Measurements from ENCODE around the gene RBMS1. TPM values are rescaled to one million over a fixed set of nuclear protein-coding genes. Genes with fewer than 3 reads are reported as not detected.

RBMS1 gene
- total RNA-seq, 1 donor from 2014 or later = 148 TPM

- no peak for TF ChIP-seq EZH2 (IDR thresholded peaks at IDR 0.05; ENCODE audit: insufficient read depth, low read length)
- TF ChIP-seq CTCF (IDR thresholded peaks at IDR 0.05; ENCODE audit: insufficient read depth, low read depth, low read length) = no peak
- peaks cover 82% of the 10 kb centered on the region for H3K4me1 Mint-ChIP-seq (ENCODE audit: low read depth, unreplicated experiment)
- Histone ChIP-seq H4K20me1 (ENCODE audit: insufficient read depth, low read length) (peaks cover 58% of the 10 kb centered on the region), H3K9me3 (ENCODE audit: insufficient read depth, low read depth, low read length) (no peaks in the 10 kb centered on the region), H3K4me2 (ENCODE audit: low read length) (peak overlapping the region; percentile 64), H3K36me3 (ENCODE audit: insufficient read depth, low read length) (no peaks in the 10 kb centered on the region), H3K9ac (ENCODE audit: low read length) (no peak overlapping the region), H3K27me3 (ENCODE audit: insufficient read depth, low read length) (no peaks in the 10 kb centered on the region), H3K4me1 (ENCODE audit: insufficient read depth, low read length) (peaks cover 79% of the 10 kb centered on the region), H3K27ac (ENCODE audit: low read depth, low read length) (peak overlapping the region; percentile 82), H3K79me2 (ENCODE audit: insufficient read depth, low read length) (peaks cover 99% of the 10 kb centered on the region), H2AFZ (ENCODE audit: low read depth, low read length) (no peak overlapping the region), H3K4me3 (ENCODE audit: insufficient read depth, low read depth, low read length) (no peak overlapping the region)
- FAIRE-seq = no peak
- H3K4me3 Mint-ChIP-seq (ENCODE audit: unreplicated experiment) = peak overlapping the region; percentile 23
- H3K27me3 Mint-ChIP-seq (ENCODE audit: low read depth, unreplicated experiment) = no peaks in the 10 kb centered on the region
- no peaks in the 10 kb centered on the region for H3K9me3 Mint-ChIP-seq (ENCODE audit: unreplicated experiment)
- no peaks in the 10 kb centered on the region for H3K36me3 Mint-ChIP-seq (ENCODE audit: low read depth, unreplicated experiment)
- no peak for DNase-seq (ENCODE audit: low read depth)
- H3K27ac Mint-ChIP-seq (ENCODE audit: unreplicated experiment) = peak overlapping the region; percentile 41
Observed at GRCh38 chr2:160373666-160374065, 119.9 kb downstream of the RBMS1 start.

- DNase-seq (ENCODE audit: low read depth) = no peak
- Histone ChIP-seq H2AFZ (ENCODE audit: low read depth, low read length) (no peak overlapping the region), H3K4me1 (ENCODE audit: insufficient read depth, low read length) (peaks cover 82% of the 10 kb centered on the region), H3K9me3 (ENCODE audit: insufficient read depth, low read depth, low read length) (no peaks in the 10 kb centered on the region), H3K9ac (ENCODE audit: low read length) (no peak overlapping the region), H4K20me1 (ENCODE audit: insufficient read depth, low read length) (peaks cover 56% of the 10 kb centered on the region), H3K4me2 (ENCODE audit: low read length) (peak overlapping the region; percentile 64), H3K27me3 (ENCODE audit: insufficient read depth, low read length) (no peaks in the 10 kb centered on the region), H3K36me3 (ENCODE audit: insufficient read depth, low read length) (no peaks in the 10 kb centered on the region), H3K27ac (ENCODE audit: low read depth, low read length) (peak overlapping the region; percentile 82), H3K4me3 (ENCODE audit: insufficient read depth, low read depth, low read length) (no peak overlapping the region), H3K79me2 (ENCODE audit: insufficient read depth, low read length) (peaks cover 99% of the 10 kb centered on the region)
- TF ChIP-seq EZH2 (IDR thresholded peaks at IDR 0.05; ENCODE audit: insufficient read depth, low read length) (no peak), CTCF (IDR thresholded peaks at IDR 0.05; ENCODE audit: insufficient read depth, low read depth, low read length) (no peak)
- H3K9me3 Mint-ChIP-seq (ENCODE audit: unreplicated experiment) = no peaks in the 10 kb centered on the region
- FAIRE-seq = no peak
- peaks cover 82% of the 10 kb centered on the region for H3K4me1 Mint-ChIP-seq (ENCODE audit: low read depth, unreplicated experiment)
- no peaks in the 10 kb centered on the region for H3K27me3 Mint-ChIP-seq (ENCODE audit: low read depth, unreplicated experiment)
- peak overlapping the region; percentile 23 for H3K4me3 Mint-ChIP-seq (ENCODE audit: unreplicated experiment)
- H3K36me3 Mint-ChIP-seq (ENCODE audit: low read depth, unreplicated experiment) = no peaks in the 10 kb centered on the region
- peak overlapping the region; percentile 87 for H3K27ac Mint-ChIP-seq (ENCODE audit: unreplicated experiment)
Observed at GRCh38 chr2:160373263-160373662, 120.3 kb downstream of the RBMS1 start.

DNA sequence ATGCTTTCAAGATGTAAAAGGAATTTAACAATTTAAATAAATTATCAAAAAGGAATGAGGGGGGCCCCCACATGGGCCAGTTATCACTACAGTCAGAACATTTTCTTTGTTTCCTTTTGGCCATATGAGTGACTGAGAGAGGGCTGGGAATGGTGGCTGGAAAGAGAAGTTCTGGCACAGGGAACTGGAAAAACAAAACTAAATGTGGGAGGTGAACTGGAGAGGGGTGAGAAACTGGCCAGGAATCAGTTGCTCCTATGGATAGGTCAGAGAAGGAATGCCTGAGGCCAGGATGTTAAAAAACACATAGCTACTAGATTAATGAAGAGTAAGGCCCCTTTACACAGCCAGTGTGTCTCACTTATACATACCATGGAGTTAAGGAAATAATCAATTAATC lies 121.0 kb downstream of the RBMS1 start:
- no peak for FAIRE-seq
- H4K20me1 ChIP-seq (ENCODE audit: insufficient read depth, low read length) = peaks cover 50% of the 10 kb centered on the region

More for the DNA sequence above, 121.0 kb downstream of the RBMS1 start:
- Histone ChIP-seq H3K4me1 (ENCODE audit: insufficient read depth, low read length) (peaks cover 84% of the 10 kb centered on the region), H3K9me3 (ENCODE audit: insufficient read depth, low read depth, low read length) (no peaks in the 10 kb centered on the region), H2AFZ (ENCODE audit: low read depth, low read length) (no peak overlapping the region), H3K27ac (ENCODE audit: low read depth, low read length) (peak overlapping the region; percentile 82), H3K9ac (ENCODE audit: low read length) (peak overlapping the region; percentile 63), H3K79me2 (ENCODE audit: insufficient read depth, low read length) (peaks cover 97% of the 10 kb centered on the region), H3K4me3 (ENCODE audit: insufficient read depth, low read depth, low read length) (peak overlapping the region; percentile 2), H3K4me2 (ENCODE audit: low read length) (peak overlapping the region; percentile 64), H3K36me3 (ENCODE audit: insufficient read depth, low read length) (no peaks in the 10 kb centered on the region), H3K27me3 (ENCODE audit: insufficient read depth, low read length) (no peaks in the 10 kb centered on the region)
- TF ChIP-seq EZH2 (IDR thresholded peaks at IDR 0.05; ENCODE audit: insufficient read depth, low read length) (no peak), CTCF (IDR thresholded peaks at IDR 0.05; ENCODE audit: insufficient read depth, low read depth, low read length) (no peak)
- DNase-seq (ENCODE audit: low read depth) = peak; percentile 86
- no peaks in the 10 kb centered on the region for H3K9me3 Mint-ChIP-seq (ENCODE audit: unreplicated experiment)
- no peaks in the 10 kb centered on the region for H3K36me3 Mint-ChIP-seq (ENCODE audit: low read depth, unreplicated experiment)
- peak overlapping the region; percentile 1 for H3K4me3 Mint-ChIP-seq (ENCODE audit: unreplicated experiment)
- H3K4me1 Mint-ChIP-seq (ENCODE audit: low read depth, unreplicated experiment) = peaks cover 84% of the 10 kb centered on the region
- H3K27ac Mint-ChIP-seq (ENCODE audit: unreplicated experiment) = peak overlapping the region; percentile 87
- H3K27me3 Mint-ChIP-seq (ENCODE audit: low read depth, unreplicated experiment) = no peaks in the 10 kb centered on the region
